A673 (cell line): ENCODE measurements around the gene EPS15. TPM values are rescaled to one million over a fixed set of nuclear protein-coding genes. Genes with fewer than 3 reads are reported as not detected.

Experiments used
- BruUV-seq: library from RNA; stranded (reverse); fragments of 400-500 nt; replicated peaks from 2 replicates; lab custom pipeline; 2021; lab: Mats Ljungman, UMichigan
- CTCF ChIA-PET: fragments of 300-600 bp; sonication (Branson Sonifier 250); formaldehyde crosslinking; loops from one replicate; lab custom pipeline; 2022; ENCODE audit warnings: antibody characterized with exemption; lab: Charles Lee
- POLR2A ChIA-PET: fragments of 300-600 bp; sonication (Branson Sonifier 250); formaldehyde crosslinking; loops from one replicate; lab custom pipeline; 2022; ENCODE audit warnings: antibody characterized with exemption; ENCODE audit not compliant: low non-redundant PET; lab: Charles Lee
- DNase-seq: peaks from one replicate; pipeline ENCODE4 v3.0.0-alpha.2; 2015; ENCODE audit warnings: low spot score
- H3K27ac ChIP-seq: fragments of 200-600 bp; sonication (generic); 2 replicates; pipeline ENCODE4 v1.5.1; 2016; ENCODE audit warnings: mixed run types, low read depth, mild to moderate bottlenecking, mixed read lengths, antibody characterized with exemption, low read length; ENCODE audit not compliant: poor library complexity, severe bottlenecking
- H3K27me3 ChIP-seq: fragments of 200-600 bp; sonication (generic); replicated peaks from 2 replicates; pipeline ENCODE4 v1.6.1; 2017; ENCODE audit warnings: mixed run types, low read depth, mild to moderate bottlenecking, mixed read lengths, antibody characterized with exemption, low read length; ENCODE audit not compliant: insufficient read depth, poor library complexity
- H3K36me3 ChIP-seq: fragments of 200-600 bp; sonication (generic); 2 replicates; pipeline ENCODE4 v1.6.1; 2016; ENCODE audit warnings: mixed run types, mild to moderate bottlenecking, mixed read lengths, antibody characterized with exemption, low read length; ENCODE audit not compliant: insufficient read depth, poor library complexity, severe bottlenecking
- H3K4me1 ChIP-seq: fragments of 200-600 bp; sonication (generic); 2 replicates; pipeline ENCODE4 v1.6.1; 2017; ENCODE audit warnings: mixed run types, mild to moderate bottlenecking, mixed read lengths, antibody characterized with exemption, low read length; ENCODE audit not compliant: insufficient read depth, poor library complexity, severe bottlenecking
- H3K4me3 ChIP-seq: fragments of 200-600 bp; sonication (generic); 2 replicates; pipeline ENCODE4 v1.5.1; 2016; ENCODE audit warnings: low read depth, mixed run types, mild to moderate bottlenecking, mixed read lengths, low read length; ENCODE audit not compliant: poor library complexity, severe bottlenecking
- H3K9me3 ChIP-seq: fragments of 200-600 bp; sonication (generic); 2 replicates; pipeline ENCODE4 v1.6.1; 2016; ENCODE audit warnings: mixed run types, low read depth, mild to moderate bottlenecking, mixed read lengths, antibody characterized with exemption, low read length; ENCODE audit not compliant: poor library complexity, severe bottlenecking
- EZH2 ChIP-seq: fragments of 200-600 bp; sonication (generic); IDR thresholded peaks from 2 replicates; pipeline ENCODE4 v1.6.1; 2017; ENCODE audit warnings: borderline replicate concordance, low read depth, mild to moderate bottlenecking, mixed read lengths, antibody characterized with exemption, low read length; ENCODE audit not compliant: poor library complexity, severe bottlenecking
- intact Hi-C: fragments of 100-400 bp; cut with micrococcal nuclease; formaldehyde crosslinking; loops from one replicate; pipeline ENCODE4 v1.10.0; 2022; ENCODE audit not compliant: unreplicated experiment
- total RNA-seq: library from RNA; stranded (reverse); gene quantifications from 2 replicates; pipeline ENCODE4 v1.2.3, GENCODE V29; 2021
- TF ChIP-seq, protein P1 (sequence below): fragments of 300-800, 200-600 bp; sonication (generic); conservative IDR thresholded peaks from 2 replicates; pipeline ENCODE4 v1.5.1; 2017; ENCODE audit warnings: low read depth, mild to moderate bottlenecking, antibody characterized with exemption, low read length, moderate library complexity, mixed read lengths

EPS15 gene
- total RNA-seq, 1 experiment from 2014 or later = 50.6 TPM

- no peak overlapping the region for H3K27ac ChIP-seq
- CTCF ChIA-PET = no interaction called here
Observed at GRCh38 chr1:51322417-51323101, 196.5 kb downstream of the EPS15 start.

GRCh38 chr1:51321924-51322280 is 197.2 kb downstream of the EPS15 start:
- BruUV-seq = no TSS peak
- TF ChIP-seq, protein P1, sequence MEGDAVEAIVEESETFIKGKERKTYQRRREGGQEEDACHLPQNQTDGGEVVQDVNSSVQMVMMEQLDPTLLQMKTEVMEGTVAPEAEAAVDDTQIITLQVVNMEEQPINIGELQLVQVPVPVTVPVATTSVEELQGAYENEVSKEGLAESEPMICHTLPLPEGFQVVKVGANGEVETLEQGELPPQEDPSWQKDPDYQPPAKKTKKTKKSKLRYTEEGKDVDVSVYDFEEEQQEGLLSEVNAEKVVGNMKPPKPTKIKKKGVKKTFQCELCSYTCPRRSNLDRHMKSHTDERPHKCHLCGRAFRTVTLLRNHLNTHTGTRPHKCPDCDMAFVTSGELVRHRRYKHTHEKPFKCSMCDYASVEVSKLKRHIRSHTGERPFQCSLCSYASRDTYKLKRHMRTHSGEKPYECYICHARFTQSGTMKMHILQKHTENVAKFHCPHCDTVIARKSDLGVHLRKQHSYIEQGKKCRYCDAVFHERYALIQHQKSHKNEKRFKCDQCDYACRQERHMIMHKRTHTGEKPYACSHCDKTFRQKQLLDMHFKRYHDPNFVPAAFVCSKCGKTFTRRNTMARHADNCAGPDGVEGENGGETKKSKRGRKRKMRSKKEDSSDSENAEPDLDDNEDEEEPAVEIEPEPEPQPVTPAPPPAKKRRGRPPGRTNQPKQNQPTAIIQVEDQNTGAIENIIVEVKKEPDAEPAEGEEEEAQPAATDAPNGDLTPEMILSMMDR = no peak
- TF ChIP-seq EZH2 = no peak
- no peak for DNase-seq
- Histone ChIP-seq H3K27ac (no peak overlapping the region), H3K27me3 (no peaks in the 10 kb centered on the region), H3K36me3 (no peaks in the 10 kb centered on the region), H3K4me3 (no peak overlapping the region), H3K4me1 (no peaks in the 10 kb centered on the region), H3K9me3 (no peaks in the 10 kb centered on the region)
- ChIA-PET POLR2A (no interaction called here), CTCF (no interaction called here)
- intact Hi-C loops = no loop called here

More at GRCh38 chr1:51322417-51323101, 196.5 kb downstream of the EPS15 start:
- DNase-seq = no peak
- BruUV-seq = no TSS peak
- Histone ChIP-seq H3K36me3 (no peaks in the 10 kb centered on the region), H3K27me3 (no peaks in the 10 kb centered on the region), H3K4me3 (no peak overlapping the region), H3K9me3 (no peaks in the 10 kb centered on the region), H3K4me1 (no peaks in the 10 kb centered on the region)
- intact Hi-C loops = no loop called here
- POLR2A ChIA-PET = no interaction called here
- TF ChIP-seq, protein P1 = no peak
- no peak for TF ChIP-seq EZH2

- ChIA-PET POLR2A (no interaction called here), CTCF (no interaction called here)
- Histone ChIP-seq H3K4me1 (no peaks in the 10 kb centered on the region), H3K27me3 (no peaks in the 10 kb centered on the region), H3K27ac (no peak overlapping the region), H3K4me3 (no peak overlapping the region), H3K9me3 (no peaks in the 10 kb centered on the region), H3K36me3 (no peaks in the 10 kb centered on the region)
- BruUV-seq = no TSS peak
- no peak for TF ChIP-seq EZH2
- TF ChIP-seq, protein P1 = no peak
- intact Hi-C loops = no loop called here
- no peak for DNase-seq
Observed at GRCh38 chr1:51320967-51321923, 197.8 kb downstream of the EPS15 start.
